Measurements from ENCODE around the gene PCBP3. TPM values are rescaled to one million over a fixed set of nuclear protein-coding genes. Genes with fewer than 3 reads are reported as not detected.

The PCBP3 gene
- total and polyA plus RNA-seq, 2 experiments from 2014 or later: 3.4 to 4.3 TPM

- no peaks in the 10 kb centered on the region for H3K36me3 ChIP-seq
- DNase-seq (ENCODE audit: low read depth in 1 of 2, low spot score in 1 of 2): no peak
- no peak overlapping the region for H3K4me3 ChIP-seq
- H3K27me3 ChIP-seq: no peaks in the 10 kb centered on the region
- H3K4me1 ChIP-seq (ENCODE audit: low read depth): no peaks in the 10 kb centered on the region
- H3K9me3 ChIP-seq (ENCODE audit: low read depth): no peaks in the 10 kb centered on the region
- TF ChIP-seq, protein P1, sequence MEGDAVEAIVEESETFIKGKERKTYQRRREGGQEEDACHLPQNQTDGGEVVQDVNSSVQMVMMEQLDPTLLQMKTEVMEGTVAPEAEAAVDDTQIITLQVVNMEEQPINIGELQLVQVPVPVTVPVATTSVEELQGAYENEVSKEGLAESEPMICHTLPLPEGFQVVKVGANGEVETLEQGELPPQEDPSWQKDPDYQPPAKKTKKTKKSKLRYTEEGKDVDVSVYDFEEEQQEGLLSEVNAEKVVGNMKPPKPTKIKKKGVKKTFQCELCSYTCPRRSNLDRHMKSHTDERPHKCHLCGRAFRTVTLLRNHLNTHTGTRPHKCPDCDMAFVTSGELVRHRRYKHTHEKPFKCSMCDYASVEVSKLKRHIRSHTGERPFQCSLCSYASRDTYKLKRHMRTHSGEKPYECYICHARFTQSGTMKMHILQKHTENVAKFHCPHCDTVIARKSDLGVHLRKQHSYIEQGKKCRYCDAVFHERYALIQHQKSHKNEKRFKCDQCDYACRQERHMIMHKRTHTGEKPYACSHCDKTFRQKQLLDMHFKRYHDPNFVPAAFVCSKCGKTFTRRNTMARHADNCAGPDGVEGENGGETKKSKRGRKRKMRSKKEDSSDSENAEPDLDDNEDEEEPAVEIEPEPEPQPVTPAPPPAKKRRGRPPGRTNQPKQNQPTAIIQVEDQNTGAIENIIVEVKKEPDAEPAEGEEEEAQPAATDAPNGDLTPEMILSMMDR (IDR thresholded peaks at IDR 0.05; ENCODE audit: low read depth, low read length): no peak
- H3K27ac ChIP-seq: no peak overlapping the region
These were observed 274.5 kb downstream of the PCBP3 start for GRCh38 chr21:45918011-45918410.

- Histone ChIP-seq H3K4me3 (no peak overlapping the region), H3K36me3 (no peaks in the 10 kb centered on the region), H3K4me1 (ENCODE audit: low read depth) (no peaks in the 10 kb centered on the region), H3K27ac (no peak overlapping the region), H3K9me3 (ENCODE audit: low read depth) (no peaks in the 10 kb centered on the region), H3K27me3 (no peaks in the 10 kb centered on the region)
- TF ChIP-seq, protein P1 (IDR thresholded peaks at IDR 0.05; ENCODE audit: low read depth, low read length): no peak
- no peak for DNase-seq (ENCODE audit: low read depth in 1 of 2, low spot score in 1 of 2)
These were observed 275.4 kb downstream of the PCBP3 start for GRCh38 chr21:45918835-45919447.

DNA sequence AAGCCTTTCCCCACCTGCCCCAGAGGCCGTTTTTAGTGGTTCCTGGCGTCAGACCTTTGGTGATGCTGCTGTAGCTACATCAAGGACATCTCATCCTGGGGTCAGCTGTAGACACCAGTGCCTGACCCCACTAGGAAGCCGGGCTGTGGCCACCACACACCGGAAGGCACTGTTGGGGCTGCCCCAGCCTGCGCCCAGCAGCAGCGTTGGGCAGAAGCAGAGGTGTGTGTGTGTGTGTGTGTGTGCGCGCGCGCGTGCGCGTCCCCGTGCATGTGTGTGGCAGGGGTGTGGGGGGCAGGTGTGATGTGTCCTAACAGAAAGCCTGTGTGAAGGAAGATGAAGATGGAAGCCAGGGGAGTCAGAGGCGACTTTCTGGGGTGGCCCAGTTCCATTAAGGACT is 276.1 kb downstream of the PCBP3 start:
- Histone ChIP-seq H3K27ac (no peak overlapping the region), H3K4me1 (ENCODE audit: low read depth) (no peaks in the 10 kb centered on the region), H3K4me3 (no peak overlapping the region), H3K27me3 (no peaks in the 10 kb centered on the region), H3K9me3 (ENCODE audit: low read depth) (no peaks in the 10 kb centered on the region), H3K36me3 (no peaks in the 10 kb centered on the region)
- TF ChIP-seq, protein P1 (IDR thresholded peaks at IDR 0.05; ENCODE audit: low read depth, low read length): no peak
- DNase-seq (ENCODE audit: low read depth in 1 of 2, low spot score in 1 of 2): no peak

DNA sequence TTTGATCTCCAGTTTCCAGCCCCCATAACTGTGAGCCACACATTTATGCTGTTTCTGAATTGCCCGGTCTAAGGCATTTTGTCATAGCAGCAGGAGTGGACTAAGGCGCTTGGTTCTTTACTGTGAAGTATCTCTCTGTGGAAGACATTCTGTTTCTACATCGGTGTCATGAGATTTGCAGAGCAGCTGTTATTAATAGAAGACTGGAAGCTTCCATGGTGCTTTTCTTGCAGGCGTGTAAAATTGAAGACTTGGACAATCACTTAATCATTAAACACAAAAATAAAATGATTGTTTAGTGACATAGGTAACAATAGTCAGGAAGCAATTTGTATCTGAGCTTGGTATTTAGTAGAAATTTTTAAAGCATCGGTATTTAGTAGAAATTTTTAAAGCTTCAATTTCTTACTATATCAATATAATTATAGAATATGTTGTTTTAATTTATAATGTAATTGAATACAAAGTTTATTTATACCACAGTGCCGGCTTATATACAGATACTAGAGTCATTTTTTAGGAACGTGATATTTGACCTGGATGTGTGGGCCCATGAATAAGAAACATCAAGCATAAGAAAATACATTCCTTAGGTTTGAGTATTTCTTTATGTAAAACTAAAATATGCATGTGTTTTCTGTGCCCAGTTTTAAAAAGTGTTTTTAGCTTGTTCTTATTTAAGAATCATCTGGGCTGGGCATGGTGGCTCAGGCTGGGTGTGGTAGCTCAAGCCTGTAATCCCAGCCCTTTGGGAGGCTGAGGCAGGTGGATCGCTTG is 277.5 kb downstream of the PCBP3 start:
- H3K27ac ChIP-seq: no peak overlapping the region
- no peak for DNase-seq (ENCODE audit: low read depth in 1 of 2, low spot score in 1 of 2)
- no peaks in the 10 kb centered on the region for H3K9me3 ChIP-seq (ENCODE audit: low read depth)
- H3K36me3 ChIP-seq: no peaks in the 10 kb centered on the region
- TF ChIP-seq, protein P1 (IDR thresholded peaks at IDR 0.05; ENCODE audit: low read depth, low read length): no peak
- H3K4me1 ChIP-seq (ENCODE audit: low read depth): no peaks in the 10 kb centered on the region
- H3K27me3 ChIP-seq: no peaks in the 10 kb centered on the region
- no peak overlapping the region for H3K4me3 ChIP-seq

- H3K9me3 ChIP-seq (ENCODE audit: low read depth): no peaks in the 10 kb centered on the region
- no peak overlapping the region for H3K4me3 ChIP-seq
- TF ChIP-seq, protein P1 (IDR thresholded peaks at IDR 0.05; ENCODE audit: low read depth, low read length): no peak
- peak in 1 of 2 donors; percentile 44 for DNase-seq (ENCODE audit: low read depth in 1 of 2, low spot score in 1 of 2)
- H3K36me3 ChIP-seq: no peaks in the 10 kb centered on the region
- no peaks in the 10 kb centered on the region for H3K27me3 ChIP-seq
- no peaks in the 10 kb centered on the region for H3K4me1 ChIP-seq (ENCODE audit: low read depth)
- no peak overlapping the region for H3K27ac ChIP-seq
These were observed 278.4 kb downstream of the PCBP3 start for GRCh38 chr21:45921917-45922316.
